Mesendoderm (in vitro differentiated cells): ENCODE data around the gene NUTM2E.
"Not testable (repeated sequence)": the region's sequence is repeated elsewhere in the genome, so short reads cannot be mapped to it uniquely, and the experiment has no call there.

ENCODE experiments used
- DNase-seq: peaks from one replicate; pipeline ENCODE4 v3.0.0; 2013
- H2AK5ac ChIP-seq: 2 replicates; pipeline ENCODE4 v1.6.1; 2013; ENCODE audit warnings: low read length, inconsistent platforms
- H2BK120ac ChIP-seq: 2 replicates; pipeline ENCODE4 v1.6.1; 2013; ENCODE audit warnings: low read depth, mild to moderate bottlenecking, low read length, moderate library complexity, mixed read lengths
- H2BK15ac ChIP-seq: replicated peaks from 2 replicates; pipeline ENCODE4 v1.6.1; 2013; ENCODE audit warnings: low read depth, mild to moderate bottlenecking, moderate library complexity
- H2BK5ac ChIP-seq: 2 replicates; pipeline ENCODE4 v1.6.1; 2013; ENCODE audit warnings: low read length, inconsistent platforms
- H3K18ac ChIP-seq: 2 replicates; pipeline ENCODE4 v1.6.1; 2013; ENCODE audit warnings: mild to moderate bottlenecking, low read length, mixed read lengths
- H3K23ac ChIP-seq: one replicate; pipeline ENCODE4 v1.6.1; 2013; ENCODE audit warnings: low read length
- H3K27ac ChIP-seq: 2 replicates; pipeline ENCODE4 v1.5.1; 2013; ENCODE audit warnings: low read depth, mild to moderate bottlenecking, inconsistent platforms, low read length, moderate library complexity
- H3K27me3 ChIP-seq: 2 replicates; pipeline ENCODE4 v1.6.1; 2013; ENCODE audit warnings: low read length, control low read depth, mild to moderate bottlenecking, inconsistent platforms; ENCODE audit not compliant: insufficient read depth, poor library complexity
- H3K36me3 ChIP-seq: 2 replicates; pipeline ENCODE4 v1.6.1; 2013; ENCODE audit warnings: low read length, inconsistent platforms; ENCODE audit not compliant: control insufficient read depth, insufficient read depth
- H3K4ac ChIP-seq: one replicate; pipeline ENCODE4 v1.6.1; 2013; ENCODE audit warnings: low read depth, mild to moderate bottlenecking, low read length, moderate library complexity
- H3K4me1 ChIP-seq: 2 replicates; pipeline ENCODE4 v1.6.1; 2013; ENCODE audit warnings: low read depth, low read length, inconsistent platforms; ENCODE audit not compliant: control insufficient read depth
- H3K4me2 ChIP-seq: 2 replicates; pipeline ENCODE4 v1.6.1; 2013; ENCODE audit warnings: low read length
- H3K4me3 ChIP-seq: 2 replicates; pipeline ENCODE4 v1.5.1; 2013; ENCODE audit warnings: mild to moderate bottlenecking, low read length
- H3K56ac ChIP-seq: one replicate; pipeline ENCODE4 v1.6.1; 2013; ENCODE audit warnings: low read length
- H3K79me1 ChIP-seq: 2 replicates; pipeline ENCODE4 v1.6.1; 2013; ENCODE audit warnings: low read length, inconsistent platforms
- H3K79me2 ChIP-seq: 2 replicates; pipeline ENCODE4 v1.6.1; 2013; ENCODE audit warnings: mild to moderate bottlenecking, low read length; ENCODE audit not compliant: control insufficient read depth, insufficient read depth
- H3K9ac ChIP-seq: 2 replicates; pipeline ENCODE4 v1.6.1; 2013; ENCODE audit warnings: low read length, inconsistent platforms
- H4K5ac ChIP-seq: one replicate; pipeline ENCODE4 v1.6.1; 2013; ENCODE audit warnings: low read length
- H4K8ac ChIP-seq: one replicate; pipeline ENCODE4 v1.6.1; 2013; ENCODE audit warnings: low read depth, mild to moderate bottlenecking, control low read depth, low read length, moderate library complexity
- WGBS: extraction: QIAGEN DNeasy Blood & Tissue Kit; methylation state at CpG from one replicate; pipeline ENCODE4 v1.1.7; 2013; ENCODE audit warnings: low lambda C conversion rate, missing lambda C conversion rate; ENCODE audit not compliant: insufficient coverage; ENCODE audit errors: extremely low coverage; 5-methylcytosine and 5-hydroxymethylcytosine counted together

The NUTM2E gene

GRCh38 chr10:79836891-79837290 lies 10.4 kb downstream of the NUTM2E start:
- H3K18ac ChIP-seq, H2BK15ac ChIP-seq, H3K27me3 ChIP-seq, H2AK5ac ChIP-seq, H4K8ac ChIP-seq, H3K4me1 ChIP-seq, H3K23ac ChIP-seq, DNase-seq, H4K5ac ChIP-seq, H3K56ac ChIP-seq, H3K79me1 ChIP-seq, H3K27ac ChIP-seq, H3K4me3 ChIP-seq, H2BK120ac ChIP-seq, H3K4me2 ChIP-seq, H3K36me3 ChIP-seq, H2BK5ac ChIP-seq, H3K4ac ChIP-seq, H3K79me2 ChIP-seq, H3K9ac ChIP-seq: not testable (repeated sequence)
- WGBS, result no CpG with 5 or more reads among the region's 1 CpG

GRCh38 chr10:79838441-79838840 lies 11.9 kb downstream of the NUTM2E start:
- not testable (repeated sequence) for H3K9ac ChIP-seq, H3K4me3 ChIP-seq, H3K23ac ChIP-seq, DNase-seq, H2BK5ac ChIP-seq, H3K27me3 ChIP-seq, H3K4ac ChIP-seq, H4K5ac ChIP-seq, H2AK5ac ChIP-seq, H4K8ac ChIP-seq, H3K56ac ChIP-seq, H2BK120ac ChIP-seq, H2BK15ac ChIP-seq, H3K4me1 ChIP-seq, H3K18ac ChIP-seq, H3K79me1 ChIP-seq, H3K36me3 ChIP-seq, H3K79me2 ChIP-seq, H3K27ac ChIP-seq, H3K4me2 ChIP-seq
- no CpG with 5 or more reads among the region's 16 CpGs for WGBS

- not testable (repeated sequence) for H2AK5ac ChIP-seq, H3K79me2 ChIP-seq, H3K4me3 ChIP-seq, H3K56ac ChIP-seq, DNase-seq, H4K5ac ChIP-seq, H3K23ac ChIP-seq, H3K4me1 ChIP-seq, H3K4ac ChIP-seq, H2BK5ac ChIP-seq, H2BK15ac ChIP-seq, H3K27me3 ChIP-seq, H3K18ac ChIP-seq, H3K9ac ChIP-seq, H2BK120ac ChIP-seq, H3K36me3 ChIP-seq, H3K27ac ChIP-seq, H4K8ac ChIP-seq, H3K4me2 ChIP-seq, H3K79me1 ChIP-seq
- WGBS, result no CpG with 5 or more reads among the region's 8 CpGs
Observed at GRCh38 chr10:79853191-79853854, 26.8 kb downstream of the NUTM2E start.

GRCh38 chr10:79862269-79862668 lies 35.7 kb downstream of the NUTM2E start:
- H3K4ac ChIP-seq, H3K4me3 ChIP-seq, DNase-seq, H2BK15ac ChIP-seq, H3K27me3 ChIP-seq, H4K5ac ChIP-seq, H2AK5ac ChIP-seq, H3K56ac ChIP-seq, H3K4me1 ChIP-seq, H2BK5ac ChIP-seq, H3K27ac ChIP-seq, H3K4me2 ChIP-seq, H3K79me2 ChIP-seq, H3K79me1 ChIP-seq, H3K9ac ChIP-seq, H3K36me3 ChIP-seq, H2BK120ac ChIP-seq, H3K23ac ChIP-seq, H4K8ac ChIP-seq, H3K18ac ChIP-seq: not testable (repeated sequence)
- WGBS, result no CpG with 5 or more reads among the region's 1 CpG

GRCh38 chr10:79862803-79863202 lies 36.3 kb downstream of the NUTM2E start:
- H3K36me3 ChIP-seq, H3K4me2 ChIP-seq, H3K23ac ChIP-seq, H2BK15ac ChIP-seq, H3K9ac ChIP-seq, H2BK120ac ChIP-seq, H3K4me1 ChIP-seq, H3K4me3 ChIP-seq, H4K5ac ChIP-seq, H3K79me2 ChIP-seq, H3K18ac ChIP-seq, H2BK5ac ChIP-seq, H3K27ac ChIP-seq, H2AK5ac ChIP-seq, H3K56ac ChIP-seq, DNase-seq, H4K8ac ChIP-seq, H3K4ac ChIP-seq, H3K27me3 ChIP-seq, H3K79me1 ChIP-seq: not testable (repeated sequence)
- no CpG with 5 or more reads among the region's 3 CpGs for WGBS

GRCh38 chr10:79866903-79867551 lies 40.5 kb downstream of the NUTM2E start:
- H3K4ac ChIP-seq, result not testable (repeated sequence)

More at GRCh38 chr10:79866903-79867551, 40.5 kb downstream of the NUTM2E start:
- not testable (repeated sequence) for H3K23ac ChIP-seq, H3K27ac ChIP-seq, H2AK5ac ChIP-seq, H3K36me3 ChIP-seq, H2BK15ac ChIP-seq, H3K56ac ChIP-seq, H3K79me2 ChIP-seq, H3K4me1 ChIP-seq, H4K5ac ChIP-seq, H3K27me3 ChIP-seq, H2BK120ac ChIP-seq, H3K79me1 ChIP-seq, H2BK5ac ChIP-seq, DNase-seq, H3K9ac ChIP-seq, H3K4me2 ChIP-seq, H4K8ac ChIP-seq, H3K4me3 ChIP-seq, H3K18ac ChIP-seq
- WGBS, result no CpG with 5 or more reads among the region's 9 CpGs
